ENCODE results near the gene GINS2. TPM values are rescaled to one million over a fixed set of nuclear protein-coding genes. Genes with fewer than 3 reads are reported as not detected.

Gene GINS2
- total and polyA plus RNA-seq, 9 donors = 0.23 to 1.6 (median 1.4) TPM

GRCh38 chr16:85628645-85629044 is 60.1 kb downstream of the GINS2 start:
- WGBS, 3 donors = 96 to 97% (median 96%) methylated on average over 14 of the region's 14 CpGs
- Histone ChIP-seq H3K4me3 (no peak overlapping the region), H3K36me3 (no peaks in the 10 kb centered on the region), H3K9me3 (no peaks in the 10 kb centered on the region), H3K27ac (no peak overlapping the region), H3K27me3 (no peaks in the 10 kb centered on the region), H3K4me1 (ENCODE audit: insufficient read depth) (peaks cover 15% of the 10 kb centered on the region)
- intact Hi-C loops (cut with DNase I) = no loop called here
- TF ChIP-seq EP300 (IDR thresholded peaks at IDR 0.05) (no peak), POLR2A (IDR thresholded peaks at IDR 0.05) (no peak), CTCF (IDR thresholded peaks at IDR 0.05) (no peak)
- no peak for DNase-seq

- no peak overlapping the region for H3K27ac ChIP-seq
- H3K4me1 ChIP-seq (ENCODE audit: insufficient read depth) = peaks cover 15% of the 10 kb centered on the region
- 68 to 89% methylated on average over 5 of the region's 5 CpGs; no CpG with 5 or more reads in 1 of the 3 donors for WGBS, 3 donors
Observed at GRCh38 chr16:85628265-85628556, 60.5 kb downstream of the GINS2 start.

GRCh38 chr16:85627526-85628264 is 61.1 kb downstream of the GINS2 start:
- no peak overlapping the region for H3K27ac ChIP-seq
- H3K27me3 ChIP-seq = no peaks in the 10 kb centered on the region
- no peaks in the 10 kb centered on the region for H3K36me3 ChIP-seq
- 86 to 91% (median 87%) methylated on average over 23 to 30 of the region's 30 CpGs for WGBS, 3 donors
- H3K9me3 ChIP-seq = no peaks in the 10 kb centered on the region
- TF ChIP-seq EP300 (IDR thresholded peaks at IDR 0.05) (no peak), POLR2A (IDR thresholded peaks at IDR 0.05) (no peak), CTCF (IDR thresholded peaks at IDR 0.05) (no peak)
- no peak for DNase-seq
- no peak overlapping the region for H3K4me3 ChIP-seq
- peaks cover 15% of the 10 kb centered on the region for H3K4me1 ChIP-seq (ENCODE audit: insufficient read depth)
- intact Hi-C loops (cut with DNase I) = no loop called here

More at GRCh38 chr16:85628265-85628556, 60.5 kb downstream of the GINS2 start:
- Histone ChIP-seq H3K4me3 (no peak overlapping the region), H3K27me3 (no peaks in the 10 kb centered on the region), H3K9me3 (no peaks in the 10 kb centered on the region), H3K36me3 (no peaks in the 10 kb centered on the region)
- DNase-seq = no peak
- no peak for TF ChIP-seq CTCF (IDR thresholded peaks at IDR 0.05)
- no peak for TF ChIP-seq POLR2A (IDR thresholded peaks at IDR 0.05)
- intact Hi-C loops (cut with DNase I) = no loop called here

- Histone ChIP-seq H3K27me3 (no peaks in the 10 kb centered on the region), H3K9me3 (no peaks in the 10 kb centered on the region), H3K4me1 (ENCODE audit: insufficient read depth) (peaks cover 15% of the 10 kb centered on the region), H3K27ac (no peak overlapping the region), H3K4me3 (no peak overlapping the region), H3K36me3 (no peaks in the 10 kb centered on the region)
- DNase-seq = no peak
- TF ChIP-seq POLR2A (IDR thresholded peaks at IDR 0.05) = no peak
- TF ChIP-seq EP300 (IDR thresholded peaks at IDR 0.05) = no peak
- TF ChIP-seq CTCF (IDR thresholded peaks at IDR 0.05) = no peak
- intact Hi-C loops (cut with DNase I) = no loop called here
- WGBS, 3 donors = 66 to 76% (median 70%) methylated on average over 8 of the region's 8 CpGs
Observed at GRCh38 chr16:85627089-85627488, 61.7 kb downstream of the GINS2 start.

Small RNA genes lying within 50 kb of the gene (small RNA-seq; reads per million reads assigned to genes)
- gene RN7SL381P = not detected

Other genes with a start within 250 kb of the GINS2 start
- 100 to 1,000 TPM in 4 of 7 donors, 10 to 100 TPM in 3; 37.4 to 212 (median 130) TPM for gene GSE1, start 75.6 kb downstream of the GINS2 start, total RNA-seq
- gene GSE1, start 75.6 kb downstream of the GINS2 start, polyA plus RNA-seq = 10 to 100 TPM; 32.9 to 36.1 TPM
- 1 to 10 TPM in 1 of 7 donors, under 1 TPM in 5, not detected in 1; 0.38 to 1.5 (median 0.60) TPM for gene C16orf74, start 62.1 kb upstream of the GINS2 start, total RNA-seq
- gene C16orf74, start 62.1 kb upstream of the GINS2 start, polyA plus RNA-seq = 1 to 10 TPM in 1 of 2 donors, not detected in 1; 1.2 TPM
- 10 to 100 TPM; 16.6 to 32.5 (median 21.5) TPM for gene EMC8, start 110.6 kb upstream of the GINS2 start, total RNA-seq
- gene EMC8, start 110.6 kb upstream of the GINS2 start, polyA plus RNA-seq = 10 to 100 TPM in 1 of 2 donors, 1 to 10 TPM in 1; 9.4 to 15.0 TPM
- 100 to 1,000 TPM; 378 to 540 (median 455) TPM for gene COX4I1, start 110.7 kb upstream of the GINS2 start, total RNA-seq
- 100 to 1,000 TPM; 484 to 750 TPM for gene COX4I1, start 110.7 kb upstream of the GINS2 start, polyA plus RNA-seq
- gene IRF8, start 210.2 kb upstream of the GINS2 start, total RNA-seq = 1 to 10 TPM; 1.8 to 7.1 (median 3.6) TPM
- 10 to 100 TPM in 1 of 2 donors, 1 to 10 TPM in 1; 2.3 to 24.1 TPM for gene IRF8, start 210.2 kb upstream of the GINS2 start, polyA plus RNA-seq

Measured in ovary (tissue), 9 donors.